Natural killer cell (primary cell): ENCODE measurements around the gene CILP2. TPM values are rescaled to one million over a fixed set of nuclear protein-coding genes. Genes with fewer than 3 reads are reported as not detected.

Source experiments
- ATAC-seq, 3 donors: fragments of 150-1000 bp in 2 of 3; fragments of 200-7000 bp in 1 of 3; cut with Tn5 transposase; 1 replicate in 1 of 3; 2 replicates in 2 of 3; pipeline ENCODE4 v1.10.0; 2021; ENCODE audit warnings: mild to moderate bottlenecking in 2 of 3, moderate library complexity in 2 of 3
- DNase-seq, 2 donors: peaks; one replicate each; pipeline versions ENCODE4 v3.0.0 to v3.0.0-alpha.2; 2013 to 2021; ENCODE audit warnings: mixed read lengths in 1 of 2
- H3K27ac ChIP-seq: one replicate; pipeline ENCODE4 v1.5.1; 2013; ENCODE audit warnings: mild to moderate bottlenecking, low read length
- H3K27me3 ChIP-seq: one replicate; pipeline ENCODE4 v1.6.1; 2013; ENCODE audit warnings: low read length; ENCODE audit not compliant: control insufficient read depth, insufficient read depth
- H3K36me3 ChIP-seq: one replicate; pipeline ENCODE4 v1.6.1; 2013; ENCODE audit warnings: low read length; ENCODE audit not compliant: control insufficient read depth, insufficient read depth
- H3K4me1 ChIP-seq: one replicate; pipeline ENCODE4 v1.6.1; 2013; ENCODE audit warnings: low read length; ENCODE audit not compliant: control insufficient read depth, insufficient read depth
- H3K4me3 ChIP-seq: one replicate; pipeline ENCODE4 v1.5.1; 2013; ENCODE audit warnings: low read length
- H3K9me3 ChIP-seq: one replicate; pipeline ENCODE4 v1.6.1; 2013; ENCODE audit warnings: low read length; ENCODE audit not compliant: control insufficient read depth, insufficient read depth
- H3K27ac Mint-ChIP-seq, 2 donors: one replicate each; pipeline ENCODE4 v1.8.0; 2022; ENCODE audit warnings: mild to moderate bottlenecking in 2 of 2, mixed read lengths in 2 of 2, moderate library complexity in 1 of 2
- H3K27me3 Mint-ChIP-seq, 2 donors: one replicate each; pipeline ENCODE4 v1.8.0; 2022; ENCODE audit warnings: low read depth in 2 of 2, mixed read lengths in 2 of 2
- H3K36me3 Mint-ChIP-seq: one replicate; pipeline ENCODE4 v1.8.0; 2022; ENCODE audit warnings: mixed read lengths
- H3K4me1 Mint-ChIP-seq, 2 donors: one replicate each; pipeline ENCODE4 v1.8.0; 2022; ENCODE audit warnings: mixed read lengths in 2 of 2
- H3K4me3 Mint-ChIP-seq: one replicate; pipeline ENCODE4 v1.8.0; 2022; ENCODE audit warnings: mild to moderate bottlenecking, moderate library complexity, mixed read lengths
- H3K9me3 Mint-ChIP-seq, 2 donors: one replicate each; pipeline ENCODE4 v1.8.0; 2022; ENCODE audit warnings: mixed read lengths in 2 of 2
- WGBS: methylation state at CpG from one replicate; pipeline ENCODE4 v1.1.7; 2013; ENCODE audit warnings: missing lambda C conversion rate; ENCODE audit not compliant: insufficient coverage; 5-methylcytosine and 5-hydroxymethylcytosine counted together
- intact Hi-C: fragments of 100-400 bp; cut with micrococcal nuclease; formaldehyde crosslinking; loops from one replicate; pipeline ENCODE4 v1.14.2; 2022
- total RNA-seq, 4 donors: library from RNA; stranded (reverse); fragments of 120-200 nt in 1 of 4; gene quantifications; one replicate each; pipeline versions ENCODE4 v1.2.3 to v1.2.4, GENCODE V29; 2013 to 2022
- TF ChIP-seq, protein P1 (sequence below): fragments of 200-600 bp; IDR thresholded peaks from one replicate; pipeline ENCODE4 v1.8.0; 2022; ENCODE audit warnings: antibody characterized with exemption

CILP2 gene
- total RNA-seq, 3 donors from 2014 or later (not counting 1 experiment from before 2014, with no cell fraction given): 0.05 to 0.20 (median 0.11) TPM

DNA sequence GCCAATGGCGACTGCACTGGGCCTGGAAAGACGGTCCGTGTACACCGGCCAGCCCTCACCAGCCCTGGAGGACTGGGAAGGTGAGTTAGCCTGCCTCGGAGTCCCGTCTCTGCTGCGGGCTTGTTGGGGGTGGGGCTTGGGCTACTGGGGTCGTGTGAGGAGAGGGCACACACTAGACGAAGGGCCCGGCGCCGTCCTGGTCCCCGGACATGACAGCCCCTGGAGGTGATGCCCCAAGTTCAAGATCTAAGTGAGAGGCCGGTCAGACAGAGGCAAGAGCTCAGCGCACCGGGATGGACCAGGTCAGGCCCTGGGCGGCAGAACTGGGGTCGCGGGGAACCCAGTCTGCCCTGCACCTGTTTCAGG lies 1.6 kb downstream of the CILP2 start:
- peak overlapping the region in 1 of 2 donors; percentile 40 for H3K27ac Mint-ChIP-seq
- ATAC-seq (no peak), DNase-seq (peak in 1 of 2 donors; percentile 43)
- H3K9me3 Mint-ChIP-seq: no peaks in the 10 kb centered on the region
- H3K4me1 ChIP-seq: peaks cover 37% of the 10 kb centered on the region
- no peak overlapping the region for H3K4me3 ChIP-seq
- H3K27me3 ChIP-seq: peaks cover 16% of the 10 kb centered on the region
- no peaks in the 10 kb centered on the region for H3K9me3 ChIP-seq
- H3K4me1 Mint-ChIP-seq: peaks cover 13 to 35% of the 10 kb centered on the region in 2 donors
- no peaks in the 10 kb centered on the region for H3K36me3 Mint-ChIP-seq
- no peaks in the 10 kb centered on the region for H3K36me3 ChIP-seq
- H3K4me3 Mint-ChIP-seq: peak overlapping the region; percentile 21
- peaks cover 0 to 17% of the 10 kb centered on the region in 2 donors for H3K27me3 Mint-ChIP-seq
- 41% methylated on average over 19 of the region's 19 CpGs for WGBS
- TF ChIP-seq, protein P1, sequence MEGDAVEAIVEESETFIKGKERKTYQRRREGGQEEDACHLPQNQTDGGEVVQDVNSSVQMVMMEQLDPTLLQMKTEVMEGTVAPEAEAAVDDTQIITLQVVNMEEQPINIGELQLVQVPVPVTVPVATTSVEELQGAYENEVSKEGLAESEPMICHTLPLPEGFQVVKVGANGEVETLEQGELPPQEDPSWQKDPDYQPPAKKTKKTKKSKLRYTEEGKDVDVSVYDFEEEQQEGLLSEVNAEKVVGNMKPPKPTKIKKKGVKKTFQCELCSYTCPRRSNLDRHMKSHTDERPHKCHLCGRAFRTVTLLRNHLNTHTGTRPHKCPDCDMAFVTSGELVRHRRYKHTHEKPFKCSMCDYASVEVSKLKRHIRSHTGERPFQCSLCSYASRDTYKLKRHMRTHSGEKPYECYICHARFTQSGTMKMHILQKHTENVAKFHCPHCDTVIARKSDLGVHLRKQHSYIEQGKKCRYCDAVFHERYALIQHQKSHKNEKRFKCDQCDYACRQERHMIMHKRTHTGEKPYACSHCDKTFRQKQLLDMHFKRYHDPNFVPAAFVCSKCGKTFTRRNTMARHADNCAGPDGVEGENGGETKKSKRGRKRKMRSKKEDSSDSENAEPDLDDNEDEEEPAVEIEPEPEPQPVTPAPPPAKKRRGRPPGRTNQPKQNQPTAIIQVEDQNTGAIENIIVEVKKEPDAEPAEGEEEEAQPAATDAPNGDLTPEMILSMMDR: no peak
- no peak overlapping the region for H3K27ac ChIP-seq
- intact Hi-C loops: no loop called here

DNA sequence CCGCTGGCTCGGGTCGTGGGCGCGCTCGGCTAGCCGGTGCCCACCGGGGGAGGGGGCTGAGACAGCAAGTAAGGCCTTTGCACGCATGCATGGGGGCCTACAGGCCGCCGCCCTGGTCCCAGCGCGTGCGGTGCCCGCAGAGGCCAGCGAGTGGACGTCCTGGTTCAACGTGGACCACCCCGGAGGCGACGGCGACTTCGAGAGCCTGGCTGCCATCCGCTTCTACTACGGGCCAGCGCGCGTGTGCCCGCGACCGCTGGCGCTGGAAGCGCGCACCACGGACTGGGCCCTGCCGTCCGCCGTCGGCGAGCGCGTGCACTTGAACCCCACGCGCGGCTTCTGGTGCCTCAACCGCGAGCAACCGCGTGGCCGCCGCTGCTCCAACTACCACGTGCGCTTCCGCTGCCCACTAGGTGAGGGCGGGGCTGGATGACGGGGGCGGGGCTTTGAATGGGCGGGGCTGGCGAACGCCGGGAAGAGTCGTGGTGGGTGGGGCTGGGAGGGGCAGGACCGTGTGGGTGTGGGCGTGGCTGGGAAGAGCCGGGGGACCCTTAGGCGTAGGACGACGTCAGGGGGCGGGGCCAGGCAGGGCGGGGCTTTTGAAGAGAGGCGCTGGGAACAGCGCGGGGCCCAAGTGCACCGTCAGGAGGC lies 2.1 kb downstream of the CILP2 start:
- Mint-ChIP-seq H3K4me3 (peak overlapping the region; percentile 35), H3K36me3 (no peaks in the 10 kb centered on the region), H3K27me3 (peaks cover 0 to 17% of the 10 kb centered on the region in 2 donors), H3K27ac (peak overlapping the region in 1 of 2 donors; percentile 59), H3K9me3 (no peaks in the 10 kb centered on the region), H3K4me1 (peaks cover 13 to 35% of the 10 kb centered on the region in 2 donors)
- intact Hi-C loops: no loop called here
- peaks cover 16% of the 10 kb centered on the region for H3K27me3 ChIP-seq
- H3K4me3 ChIP-seq: no peak overlapping the region
- no peak overlapping the region for H3K27ac ChIP-seq
- TF ChIP-seq, protein P1: no peak
- H3K9me3 ChIP-seq: no peaks in the 10 kb centered on the region
- DNase-seq (peak in 1 of 2 donors; percentile 80), ATAC-seq (peak; percentile 41 to 52 (median 46))
- peaks cover 37% of the 10 kb centered on the region for H3K4me1 ChIP-seq
- 18% methylated on average over 74 of the region's 74 CpGs for whole genome bisulfite sequencing
- H3K36me3 ChIP-seq: no peaks in the 10 kb centered on the region

DNA sequence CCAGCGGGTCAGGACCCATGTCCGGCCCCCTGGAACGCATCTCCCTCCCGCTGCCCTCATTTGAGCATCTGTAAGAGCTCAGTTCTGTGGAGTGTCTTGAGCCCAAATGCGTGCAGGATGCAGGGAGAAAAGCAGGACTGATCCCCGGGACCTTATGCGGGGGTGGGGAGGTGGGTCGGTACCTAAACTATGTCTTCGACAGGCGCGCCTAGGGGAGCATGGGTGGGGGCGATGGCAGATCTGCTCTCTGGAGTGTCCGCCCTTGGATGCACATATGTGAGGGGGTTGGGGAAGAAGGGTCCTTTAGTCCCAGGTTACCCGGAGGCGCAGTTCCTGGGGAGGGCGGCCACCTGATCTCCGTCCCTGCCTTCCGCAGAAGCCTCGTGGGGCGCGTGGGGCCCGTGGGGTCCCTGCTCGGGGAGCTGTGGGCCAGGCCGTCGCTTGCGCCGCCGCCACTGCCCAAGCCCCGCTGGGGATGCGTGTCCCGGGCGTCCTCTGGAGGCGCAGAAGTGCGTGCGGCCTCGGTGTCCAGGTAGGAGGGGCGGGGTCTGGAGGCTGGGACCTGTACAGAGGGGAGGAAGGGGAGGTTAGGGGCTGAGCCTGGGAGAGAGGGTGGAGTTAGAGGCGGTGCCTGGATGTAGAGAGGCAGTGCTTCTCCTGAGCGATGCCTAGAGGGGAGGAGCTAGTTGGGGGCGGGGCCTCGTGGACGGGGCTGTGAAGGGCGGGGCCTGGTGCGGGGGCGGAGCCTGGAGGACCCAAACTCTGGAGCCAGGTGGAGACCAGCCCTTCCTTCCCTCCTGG lies 2.9 kb downstream of the CILP2 start:
- Histone ChIP-seq H3K27ac (no peak overlapping the region), H3K36me3 (no peaks in the 10 kb centered on the region), H3K9me3 (no peaks in the 10 kb centered on the region), H3K27me3 (peaks cover 16% of the 10 kb centered on the region), H3K4me3 (no peak overlapping the region), H3K4me1 (peaks cover 37% of the 10 kb centered on the region)
- WGBS: 8% methylated on average over 45 of the region's 45 CpGs
- no peaks in the 10 kb centered on the region for H3K9me3 Mint-ChIP-seq
- peaks cover 0 to 17% of the 10 kb centered on the region in 2 donors for H3K27me3 Mint-ChIP-seq
- TF ChIP-seq, protein P1: no peak
- peaks cover 13 to 35% of the 10 kb centered on the region in 2 donors for H3K4me1 Mint-ChIP-seq
- ATAC-seq (peak; percentile 71 to 83 (median 75)), DNase-seq (peak; percentile 59 to 83)
- intact Hi-C loops: no loop called here
- H3K36me3 Mint-ChIP-seq: no peaks in the 10 kb centered on the region
- peak overlapping the region; percentile 60 for H3K4me3 Mint-ChIP-seq
- H3K27ac Mint-ChIP-seq: peak overlapping the region in 1 of 2 donors; percentile 59
